Endothelial cell of umbilical vein (primary cell): ENCODE measurements around the gene ARHGAP42.

Source experiments
- CTCF ChIP-seq, 2 donors: IDR thresholded peaks; 1 replicate in 1 of 2; 2 replicates in 1 of 2; pipeline ENCODE4 v1.5.1; 2011; ENCODE audit warnings: low read length in 2 of 2, mild to moderate bottlenecking in 2 of 2, moderate library complexity in 2 of 2, control low read depth in 1 of 2, inconsistent platforms in 1 of 2, low read depth in 1 of 2; ENCODE audit not compliant: insufficient read depth in 1 of 2; ENCODE audit errors: extremely low read depth in 1 of 2
- EZH2 ChIP-seq: IDR thresholded peaks from 2 replicates; pipeline ENCODE4 v1.6.1; 2012; ENCODE audit warnings: borderline replicate concordance, low read depth, mild to moderate bottlenecking, moderate library complexity, low read length, inconsistent platforms; ENCODE audit not compliant: severe bottlenecking
- FOS ChIP-seq: IDR thresholded peaks from 2 replicates; pipeline ENCODE4 v1.6.1; 2011; ENCODE audit warnings: mild to moderate bottlenecking, low read length, moderate library complexity, borderline replicate concordance; ENCODE audit not compliant: insufficient read depth
- GATA2 ChIP-seq: IDR thresholded peaks from 2 replicates; pipeline ENCODE4 v1.7.0; 2011; ENCODE audit warnings: low read depth, mild to moderate bottlenecking, moderate library complexity, mixed read lengths, low read length; ENCODE audit not compliant: insufficient read length, insufficient read depth
- JUN ChIP-seq: IDR thresholded peaks from 2 replicates; pipeline ENCODE4 v1.6.1; 2011; ENCODE audit warnings: borderline replicate concordance, low read depth; ENCODE audit not compliant: insufficient read length, insufficient read depth
- MAX ChIP-seq: IDR thresholded peaks from 2 replicates; pipeline ENCODE4 v1.6.1; 2011; ENCODE audit not compliant: insufficient read depth, insufficient read length
- MYC ChIP-seq: IDR thresholded peaks from one replicate; pipeline ENCODE4 v1.6.1; 2011; ENCODE audit warnings: mild to moderate bottlenecking, low read depth, low read length
- POLR2A ChIP-seq: IDR thresholded peaks from 2 replicates; pipeline ENCODE4 v1.6.1; 2012; ENCODE audit warnings: low read depth, mild to moderate bottlenecking, control low read depth, low read length
- POLR2AphosphoS5 ChIP-seq: IDR thresholded peaks from 2 replicates; pipeline ENCODE4 v1.6.1; 2012; ENCODE audit warnings: low read depth, mild to moderate bottlenecking, control low read depth, low read length, moderate library complexity; ENCODE audit not compliant: insufficient read depth

- TF ChIP-seq CTCF (IDR thresholded peaks at IDR 0.05; ENCODE audit: extremely low read depth in 1 of 2, insufficient read depth in 1 of 2, low read depth in 1 of 2, low read length in 2 of 2), result no peak
- TF ChIP-seq MAX, result no peak
- no peak for TF ChIP-seq GATA2
- no peak for TF ChIP-seq EZH2
- TF ChIP-seq MYC, result no peak
- no peak for TF ChIP-seq POLR2A
- TF ChIP-seq POLR2AphosphoS5, result no peak
- TF ChIP-seq JUN, result no peak
- TF ChIP-seq FOS, result no peak
These were observed 241.3 kb downstream of the ARHGAP42 start for GRCh38 chr11:100928426-100928825.
